H1 (cell line): ENCODE results near the gene RIPOR1. TPM values are rescaled to one million over a fixed set of nuclear protein-coding genes. Genes with fewer than 3 reads are reported as not detected.

ENCODE experiments used
- EZH2 ChIP-seq: fragments of 200-600 bp; sonication (generic); IDR thresholded peaks from 2 replicates; pipeline ENCODE4 v1.7.1; 2012; ENCODE audit warnings: low read depth, mild to moderate bottlenecking, moderate library complexity, low read length, inconsistent platforms; ENCODE audit not compliant: severe bottlenecking
- polyA plus RNA-seq, 7 experiments: library from polyadenylated mRNA; depleted of rRNA in 3 of 7; stranded (reverse) in 5 of 7; unstranded in 2 of 7; fragments of >200 nt in 5 of 7; fragments of 200-250 nt in 2 of 7; gene quantifications; 1 replicate in 5 of 7; 2 replicates in 1 of 7; 4 replicates in 1 of 7; pipeline versions ENCODE4 v1.2.1 to v1.2.3, GENCODE V29; 2011 to 2013; ENCODE audit warnings: missing spikeins in 2 of 7, mixed read lengths in 2 of 7
- total RNA-seq: library from RNA; stranded (reverse); fragmentation: NEBNext Ultra II Directional; extraction: Animal tissue kit (Norgen Biotek cat#: 25700); gene quantifications from 2 replicates; pipeline ENCODE4 v1.2.1, GENCODE V29; 2021
- TF ChIP-seq, protein P1 (sequence below): fragments of 300-600 bp; sonication (generic); IDR thresholded peaks from 2 replicates; pipeline ENCODE4 v1.7.1; 2012; ENCODE audit warnings: low read length, moderate library complexity, mild to moderate bottlenecking, inconsistent platforms; ENCODE audit not compliant: insufficient replicate concordance

Gene RIPOR1
- total and polyA plus RNA-seq, 2 of the 8 experiments (the other 6 are each of a cell fraction or from before 2014, with no cell fraction given), result 2.7 to 10.1 TPM

DNA sequence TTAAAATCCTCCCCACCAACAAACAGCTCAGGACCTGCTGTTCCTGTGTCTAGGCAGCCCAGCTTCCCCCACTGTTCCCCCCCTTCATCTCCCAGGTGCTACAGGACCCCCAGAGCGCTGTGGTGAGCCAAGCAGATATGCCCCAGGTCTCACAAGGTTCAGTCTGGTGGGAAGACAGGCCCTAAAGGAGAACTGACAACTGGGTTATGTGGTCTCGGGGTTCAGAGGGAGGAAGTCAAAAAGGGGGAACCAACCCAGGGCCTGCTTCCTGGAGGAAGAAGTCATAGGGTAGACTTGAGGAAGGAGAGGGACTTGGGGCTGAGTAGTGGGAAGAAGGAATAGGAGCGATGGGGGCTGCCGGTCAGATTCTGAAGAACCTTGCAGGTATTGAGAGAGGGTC, 2.6 kb downstream of the RIPOR1 start (continued):
- TF ChIP-seq, protein P1, sequence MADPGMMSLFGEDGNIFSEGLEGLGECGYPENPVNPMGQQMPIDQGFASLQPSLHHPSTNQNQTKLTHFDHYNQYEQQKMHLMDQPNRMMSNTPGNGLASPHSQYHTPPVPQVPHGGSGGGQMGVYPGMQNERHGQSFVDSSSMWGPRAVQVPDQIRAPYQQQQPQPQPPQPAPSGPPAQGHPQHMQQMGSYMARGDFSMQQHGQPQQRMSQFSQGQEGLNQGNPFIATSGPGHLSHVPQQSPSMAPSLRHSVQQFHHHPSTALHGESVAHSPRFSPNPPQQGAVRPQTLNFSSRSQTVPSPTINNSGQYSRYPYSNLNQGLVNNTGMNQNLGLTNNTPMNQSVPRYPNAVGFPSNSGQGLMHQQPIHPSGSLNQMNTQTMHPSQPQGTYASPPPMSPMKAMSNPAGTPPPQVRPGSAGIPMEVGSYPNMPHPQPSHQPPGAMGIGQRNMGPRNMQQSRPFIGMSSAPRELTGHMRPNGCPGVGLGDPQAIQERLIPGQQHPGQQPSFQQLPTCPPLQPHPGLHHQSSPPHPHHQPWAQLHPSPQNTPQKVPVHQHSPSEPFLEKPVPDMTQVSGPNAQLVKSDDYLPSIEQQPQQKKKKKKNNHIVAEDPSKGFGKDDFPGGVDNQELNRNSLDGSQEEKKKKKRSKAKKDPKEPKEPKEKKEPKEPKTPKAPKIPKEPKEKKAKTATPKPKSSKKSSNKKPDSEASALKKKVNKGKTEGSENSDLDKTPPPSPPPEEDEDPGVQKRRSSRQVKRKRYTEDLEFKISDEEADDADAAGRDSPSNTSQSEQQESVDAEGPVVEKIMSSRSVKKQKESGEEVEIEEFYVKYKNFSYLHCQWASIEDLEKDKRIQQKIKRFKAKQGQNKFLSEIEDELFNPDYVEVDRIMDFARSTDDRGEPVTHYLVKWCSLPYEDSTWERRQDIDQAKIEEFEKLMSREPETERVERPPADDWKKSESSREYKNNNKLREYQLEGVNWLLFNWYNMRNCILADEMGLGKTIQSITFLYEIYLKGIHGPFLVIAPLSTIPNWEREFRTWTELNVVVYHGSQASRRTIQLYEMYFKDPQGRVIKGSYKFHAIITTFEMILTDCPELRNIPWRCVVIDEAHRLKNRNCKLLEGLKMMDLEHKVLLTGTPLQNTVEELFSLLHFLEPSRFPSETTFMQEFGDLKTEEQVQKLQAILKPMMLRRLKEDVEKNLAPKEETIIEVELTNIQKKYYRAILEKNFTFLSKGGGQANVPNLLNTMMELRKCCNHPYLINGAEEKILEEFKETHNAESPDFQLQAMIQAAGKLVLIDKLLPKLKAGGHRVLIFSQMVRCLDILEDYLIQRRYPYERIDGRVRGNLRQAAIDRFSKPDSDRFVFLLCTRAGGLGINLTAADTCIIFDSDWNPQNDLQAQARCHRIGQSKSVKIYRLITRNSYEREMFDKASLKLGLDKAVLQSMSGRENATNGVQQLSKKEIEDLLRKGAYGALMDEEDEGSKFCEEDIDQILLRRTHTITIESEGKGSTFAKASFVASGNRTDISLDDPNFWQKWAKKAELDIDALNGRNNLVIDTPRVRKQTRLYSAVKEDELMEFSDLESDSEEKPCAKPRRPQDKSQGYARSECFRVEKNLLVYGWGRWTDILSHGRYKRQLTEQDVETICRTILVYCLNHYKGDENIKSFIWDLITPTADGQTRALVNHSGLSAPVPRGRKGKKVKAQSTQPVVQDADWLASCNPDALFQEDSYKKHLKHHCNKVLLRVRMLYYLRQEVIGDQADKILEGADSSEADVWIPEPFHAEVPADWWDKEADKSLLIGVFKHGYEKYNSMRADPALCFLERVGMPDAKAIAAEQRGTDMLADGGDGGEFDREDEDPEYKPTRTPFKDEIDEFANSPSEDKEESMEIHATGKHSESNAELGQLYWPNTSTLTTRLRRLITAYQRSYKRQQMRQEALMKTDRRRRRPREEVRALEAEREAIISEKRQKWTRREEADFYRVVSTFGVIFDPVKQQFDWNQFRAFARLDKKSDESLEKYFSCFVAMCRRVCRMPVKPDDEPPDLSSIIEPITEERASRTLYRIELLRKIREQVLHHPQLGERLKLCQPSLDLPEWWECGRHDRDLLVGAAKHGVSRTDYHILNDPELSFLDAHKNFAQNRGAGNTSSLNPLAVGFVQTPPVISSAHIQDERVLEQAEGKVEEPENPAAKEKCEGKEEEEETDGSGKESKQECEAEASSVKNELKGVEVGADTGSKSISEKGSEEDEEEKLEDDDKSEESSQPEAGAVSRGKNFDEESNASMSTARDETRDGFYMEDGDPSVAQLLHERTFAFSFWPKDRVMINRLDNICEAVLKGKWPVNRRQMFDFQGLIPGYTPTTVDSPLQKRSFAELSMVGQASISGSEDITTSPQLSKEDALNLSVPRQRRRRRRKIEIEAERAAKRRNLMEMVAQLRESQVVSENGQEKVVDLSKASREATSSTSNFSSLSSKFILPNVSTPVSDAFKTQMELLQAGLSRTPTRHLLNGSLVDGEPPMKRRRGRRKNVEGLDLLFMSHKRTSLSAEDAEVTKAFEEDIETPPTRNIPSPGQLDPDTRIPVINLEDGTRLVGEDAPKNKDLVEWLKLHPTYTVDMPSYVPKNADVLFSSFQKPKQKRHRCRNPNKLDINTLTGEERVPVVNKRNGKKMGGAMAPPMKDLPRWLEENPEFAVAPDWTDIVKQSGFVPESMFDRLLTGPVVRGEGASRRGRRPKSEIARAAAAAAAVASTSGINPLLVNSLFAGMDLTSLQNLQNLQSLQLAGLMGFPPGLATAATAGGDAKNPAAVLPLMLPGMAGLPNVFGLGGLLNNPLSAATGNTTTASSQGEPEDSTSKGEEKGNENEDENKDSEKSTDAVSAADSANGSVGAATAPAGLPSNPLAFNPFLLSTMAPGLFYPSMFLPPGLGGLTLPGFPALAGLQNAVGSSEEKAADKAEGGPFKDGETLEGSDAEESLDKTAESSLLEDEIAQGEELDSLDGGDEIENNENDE, result no peak
- no peak for TF ChIP-seq EZH2
